Esophagus (tissue), 2 donors: ENCODE measurements around the gene CEP131. TPM values are rescaled to one million over a fixed set of nuclear protein-coding genes. Genes with fewer than 3 reads are reported as not detected.

ENCODE experiments used
- H3K27ac ChIP-seq, 2 donors: one replicate each; pipeline ENCODE4 v1.5.1; 2013; ENCODE audit warnings: low read depth in 2 of 2, mild to moderate bottlenecking in 2 of 2, inconsistent platforms in 1 of 2, low read length in 1 of 2, moderate library complexity in 1 of 2
- H3K27me3 ChIP-seq, 2 donors: one replicate each; pipeline ENCODE4 v1.6.1; 2013; ENCODE audit warnings: low read length in 2 of 2, control low read depth in 1 of 2, mild to moderate bottlenecking in 1 of 2; ENCODE audit not compliant: insufficient read depth in 2 of 2, control insufficient read depth in 1 of 2
- H3K36me3 ChIP-seq, 2 donors: one replicate each; pipeline ENCODE4 v1.6.1; 2013; ENCODE audit warnings: low read length in 1 of 2; ENCODE audit not compliant: control insufficient read depth in 2 of 2, insufficient read depth in 2 of 2
- H3K4me1 ChIP-seq, 2 donors: one replicate each; pipeline ENCODE4 v1.6.1; 2013; ENCODE audit warnings: low read length in 1 of 2; ENCODE audit not compliant: control insufficient read depth in 2 of 2, insufficient read depth in 2 of 2
- H3K4me3 ChIP-seq, 2 donors: one replicate each; pipeline ENCODE4 v1.5.1; 2013; ENCODE audit warnings: low read length in 2 of 2, mild to moderate bottlenecking in 2 of 2, low read depth in 1 of 2, moderate library complexity in 1 of 2
- H3K9me3 ChIP-seq, 2 donors: one replicate each; pipeline ENCODE4 v1.6.1; 2013; ENCODE audit warnings: mild to moderate bottlenecking in 2 of 2, low read depth in 1 of 2, low read length in 1 of 2, moderate library complexity in 1 of 2; ENCODE audit not compliant: control insufficient read depth in 2 of 2, insufficient read depth in 1 of 2
- WGBS, 2 donors: extraction: QIAGEN DNeasy Blood & Tissue Kit; methylation state at CpG; one replicate each; pipeline ENCODE4 v1.1.7; 2013; 5-methylcytosine and 5-hydroxymethylcytosine counted together
- polyA plus RNA-seq, 2 donors: library from polyadenylated mRNA; stranded (reverse); fragments of 200-250 nt; gene quantifications; one replicate each; pipeline ENCODE4 v1.2.3, GENCODE V29; 2013
- donor health status: healthy with polysubstance abuse.
- donor health status: Bipolar disorder and iron deficiency.

The CEP131 gene
- polyA plus RNA-seq, 2 donors: 5.2 to 8.7 TPM

GRCh38 chr17:81217491-81217890 lies 5.3 kb downstream of the CEP131 start:
- no peak overlapping the region for H3K27ac ChIP-seq
- no peaks in the 10 kb centered on the region for H3K9me3 ChIP-seq
- H3K27me3 ChIP-seq: no peaks in the 10 kb centered on the region
- peaks cover 6 to 15% of the 10 kb centered on the region in 2 donors for H3K4me1 ChIP-seq
- H3K4me3 ChIP-seq: no peak overlapping the region
- H3K36me3 ChIP-seq: peaks cover 0 to 2% of the 10 kb centered on the region in 2 donors
- WGBS, 2 donors: 93 to 94% methylated on average over 18 of the region's 18 CpGs

- no peaks in the 10 kb centered on the region for H3K36me3 ChIP-seq
- 96% methylated on average over 8 of the region's 8 CpGs for WGBS, 2 donors
- H3K27ac ChIP-seq: no peak overlapping the region
- no peak overlapping the region for H3K4me3 ChIP-seq
- H3K9me3 ChIP-seq: no peaks in the 10 kb centered on the region
- no peaks in the 10 kb centered on the region for H3K27me3 ChIP-seq
- no peaks in the 10 kb centered on the region for H3K4me1 ChIP-seq
Observed at GRCh38 chr17:81213978-81214377, 8.8 kb downstream of the CEP131 start.

GRCh38 chr17:81212365-81212764 lies 10.4 kb downstream of the CEP131 start:
- WGBS, 2 donors: 91 to 93% methylated on average over 9 of the region's 9 CpGs
- H3K27ac ChIP-seq: no peak overlapping the region
- no peak overlapping the region for H3K4me3 ChIP-seq
- H3K36me3 ChIP-seq: no peaks in the 10 kb centered on the region
- H3K27me3 ChIP-seq: no peaks in the 10 kb centered on the region
- H3K4me1 ChIP-seq: no peaks in the 10 kb centered on the region
- no peaks in the 10 kb centered on the region for H3K9me3 ChIP-seq

GRCh38 chr17:81210868-81211267 lies 11.9 kb downstream of the CEP131 start:
- H3K36me3 ChIP-seq: no peaks in the 10 kb centered on the region
- no peaks in the 10 kb centered on the region for H3K4me1 ChIP-seq
- WGBS, 2 donors: 76 to 77% methylated on average over 14 of the region's 14 CpGs
- H3K27ac ChIP-seq: no peak overlapping the region
- H3K27me3 ChIP-seq: no peaks in the 10 kb centered on the region
- H3K9me3 ChIP-seq: no peaks in the 10 kb centered on the region
- no peak overlapping the region for H3K4me3 ChIP-seq

DNA sequence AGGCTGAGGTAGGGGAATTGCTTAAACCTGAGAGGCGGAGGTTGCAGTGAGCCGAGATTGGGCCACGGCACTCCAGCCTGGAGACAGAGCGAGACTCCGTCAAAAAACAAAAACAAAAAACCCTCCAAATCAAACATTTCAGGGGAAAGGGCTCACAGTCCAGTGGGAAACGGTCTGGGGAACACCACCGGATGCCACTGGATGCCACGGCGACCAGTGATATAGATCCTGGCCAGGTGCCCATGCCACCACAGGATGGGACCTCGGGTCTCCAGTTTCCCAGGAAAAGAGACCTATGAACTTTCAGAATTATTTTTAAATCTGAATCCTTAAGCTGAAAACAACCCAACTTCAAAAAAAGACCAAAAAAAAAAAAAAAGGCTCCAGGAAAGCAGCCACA lies 12.3 kb downstream of the CEP131 start:
- H3K27me3 ChIP-seq: no peaks in the 10 kb centered on the region
- WGBS, 2 donors: 78 to 86% methylated on average over 10 of the region's 10 CpGs
- no peak overlapping the region for H3K4me3 ChIP-seq
- H3K9me3 ChIP-seq: no peaks in the 10 kb centered on the region
- H3K27ac ChIP-seq: no peak overlapping the region
- H3K36me3 ChIP-seq: no peaks in the 10 kb centered on the region
- no peaks in the 10 kb centered on the region for H3K4me1 ChIP-seq

DNA sequence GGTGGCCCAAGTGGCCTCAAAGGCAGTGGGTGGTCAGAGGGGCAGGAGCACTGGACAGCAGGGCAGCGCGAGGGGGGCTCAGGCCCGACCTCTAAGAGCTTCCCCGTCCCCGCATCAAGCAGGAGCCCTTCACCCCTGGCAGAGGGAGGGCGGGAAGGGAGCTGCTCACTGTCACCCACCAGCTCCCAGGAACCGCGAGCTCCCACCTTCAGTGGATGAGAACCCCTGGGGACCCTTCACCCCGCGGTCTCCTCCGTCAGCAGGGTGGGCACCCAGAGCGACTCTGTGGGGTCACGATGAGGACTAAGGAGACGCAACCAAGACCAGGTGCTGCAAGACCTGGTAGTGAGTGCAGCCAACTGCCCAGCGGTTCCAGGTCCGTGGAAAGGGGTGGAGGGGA lies 13.6 kb downstream of the CEP131 start:
- Histone ChIP-seq H3K9me3 (no peaks in the 10 kb centered on the region), H3K27ac (no peak overlapping the region), H3K4me1 (peaks cover 0 to 2% of the 10 kb centered on the region in 2 donors), H3K4me3 (no peak overlapping the region), H3K27me3 (no peaks in the 10 kb centered on the region), H3K36me3 (no peaks in the 10 kb centered on the region)
- WGBS, 2 donors: 95 to 98% methylated on average over 11 to 16 of the region's 16 CpGs

DNA sequence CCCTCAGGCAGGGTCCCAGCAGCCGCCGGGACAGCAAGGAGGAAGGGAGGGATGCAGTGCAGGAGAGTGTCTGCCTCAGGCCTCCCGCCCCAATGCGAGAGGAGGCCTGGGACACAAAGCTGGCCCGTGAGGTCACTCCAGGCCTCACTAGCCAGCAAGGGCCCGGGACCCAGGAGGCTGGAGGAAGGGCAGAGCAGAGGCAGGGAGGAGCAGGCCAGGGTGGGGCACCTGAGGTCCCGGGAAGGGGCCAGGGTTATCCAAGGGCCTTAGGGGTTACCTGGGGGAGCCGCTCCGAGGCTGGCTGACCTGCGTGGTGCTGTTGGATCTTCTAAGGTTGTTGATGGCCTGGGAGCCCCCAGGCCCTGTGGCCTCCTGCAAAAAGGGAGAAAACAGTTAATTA lies 14.1 kb downstream of the CEP131 start:
- Histone ChIP-seq H3K27me3 (no peaks in the 10 kb centered on the region), H3K4me1 (peaks cover 0 to 2% of the 10 kb centered on the region in 2 donors)
- WGBS, 2 donors: 95 to 96% methylated on average over 10 of the region's 10 CpGs

GRCh38 chr17:81207610-81208581 lies 14.9 kb downstream of the CEP131 start:
- WGBS, 2 donors: 86 to 91% methylated on average over 21 of the region's 21 CpGs
- H3K36me3 ChIP-seq: no peaks in the 10 kb centered on the region

More for the DNA sequence above, 14.1 kb downstream of the CEP131 start:
- H3K27ac ChIP-seq: no peak overlapping the region
- no peaks in the 10 kb centered on the region for H3K9me3 ChIP-seq
- H3K4me3 ChIP-seq: no peak overlapping the region
- H3K36me3 ChIP-seq: no peaks in the 10 kb centered on the region

DNA sequence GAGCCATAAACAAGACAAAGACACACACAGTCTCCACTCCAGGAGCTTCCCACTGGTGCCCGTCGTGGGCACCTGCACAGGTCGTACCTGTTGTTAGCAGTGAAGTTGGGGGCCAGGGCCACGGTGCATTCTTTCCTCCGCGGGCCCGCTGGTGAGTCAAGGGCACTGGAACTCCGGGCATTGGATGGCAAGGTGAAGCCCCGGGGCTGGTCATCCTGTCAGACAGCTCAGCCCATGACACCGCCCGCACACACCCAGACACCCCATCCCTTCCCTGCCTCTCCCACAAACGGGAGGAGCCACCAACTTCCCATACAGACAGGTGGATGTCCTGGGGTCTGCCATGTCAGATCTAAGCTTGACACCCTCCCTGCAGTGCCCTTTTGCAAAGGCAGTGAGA lies 16.1 kb downstream of the CEP131 start:
- H3K27ac ChIP-seq: no peak overlapping the region
- H3K9me3 ChIP-seq: no peaks in the 10 kb centered on the region
- peaks cover 0 to 2% of the 10 kb centered on the region in 2 donors for H3K4me1 ChIP-seq
- 90 to 92% methylated on average over 12 of the region's 12 CpGs for WGBS, 2 donors
- H3K4me3 ChIP-seq: no peak overlapping the region
- no peaks in the 10 kb centered on the region for H3K36me3 ChIP-seq
- no peaks in the 10 kb centered on the region for H3K27me3 ChIP-seq

More at GRCh38 chr17:81207610-81208581, 14.9 kb downstream of the CEP131 start:
- no peak overlapping the region for H3K27ac ChIP-seq
- H3K27me3 ChIP-seq: no peaks in the 10 kb centered on the region
- H3K4me1 ChIP-seq: peaks cover 0 to 2% of the 10 kb centered on the region in 2 donors
- H3K4me3 ChIP-seq: no peak overlapping the region
- no peaks in the 10 kb centered on the region for H3K9me3 ChIP-seq

GRCh38 chr17:81206166-81206565 lies 16.6 kb downstream of the CEP131 start:
- no peaks in the 10 kb centered on the region for H3K36me3 ChIP-seq
- no peaks in the 10 kb centered on the region for H3K27me3 ChIP-seq
- no peaks in the 10 kb centered on the region for H3K9me3 ChIP-seq
- WGBS, 2 donors: 77 to 79% methylated on average over 4 of the region's 4 CpGs
- no peak overlapping the region for H3K27ac ChIP-seq
- peaks cover 0 to 2% of the 10 kb centered on the region in 2 donors for H3K4me1 ChIP-seq
- no peak overlapping the region for H3K4me3 ChIP-seq
